ENCODE measurements around the gene GREM2.
A peak's percentile ranks its signal among the peaks of the same experiment; 100 is the strongest.

Gene GREM2

DNA sequence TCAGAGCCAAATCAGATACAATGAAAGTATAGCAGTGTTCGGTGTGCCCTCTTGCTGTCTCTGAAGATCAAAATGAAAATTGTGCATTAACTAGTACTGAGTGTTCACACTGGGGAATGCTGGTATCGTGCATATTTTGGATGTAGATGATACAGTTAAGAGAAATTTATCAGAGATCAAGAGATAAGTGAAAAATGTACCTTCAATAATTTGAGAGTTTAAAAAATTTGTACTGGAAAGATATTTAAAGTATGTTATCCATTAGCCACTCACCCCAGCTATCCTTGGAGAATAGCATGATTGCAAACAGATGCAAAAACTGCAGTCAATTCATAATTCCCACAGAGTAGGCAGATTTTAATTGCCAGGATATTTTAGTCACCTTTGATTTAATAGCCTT lies 56.4 kb downstream of the GREM2 start:
- no peak for DNase-seq

DNA sequence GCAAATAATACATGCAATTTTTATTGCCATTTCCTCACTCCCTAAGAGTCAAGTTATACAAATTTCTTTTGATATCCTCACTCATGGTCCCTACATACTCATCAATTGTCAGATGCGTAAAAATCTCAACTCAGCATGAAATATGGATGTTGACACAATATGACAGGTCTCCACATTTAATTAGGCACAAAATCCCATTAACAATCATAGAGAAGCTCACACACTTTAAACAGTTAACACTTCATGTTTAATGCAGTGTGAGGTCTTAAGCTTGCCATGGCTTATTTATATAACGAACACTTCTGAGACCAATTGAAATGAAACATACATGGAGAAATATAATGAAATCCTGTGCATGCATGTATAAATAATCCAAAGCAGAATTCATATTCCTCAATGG lies 58.6 kb downstream of the GREM2 start:
- no peak for DNase-seq

DNA sequence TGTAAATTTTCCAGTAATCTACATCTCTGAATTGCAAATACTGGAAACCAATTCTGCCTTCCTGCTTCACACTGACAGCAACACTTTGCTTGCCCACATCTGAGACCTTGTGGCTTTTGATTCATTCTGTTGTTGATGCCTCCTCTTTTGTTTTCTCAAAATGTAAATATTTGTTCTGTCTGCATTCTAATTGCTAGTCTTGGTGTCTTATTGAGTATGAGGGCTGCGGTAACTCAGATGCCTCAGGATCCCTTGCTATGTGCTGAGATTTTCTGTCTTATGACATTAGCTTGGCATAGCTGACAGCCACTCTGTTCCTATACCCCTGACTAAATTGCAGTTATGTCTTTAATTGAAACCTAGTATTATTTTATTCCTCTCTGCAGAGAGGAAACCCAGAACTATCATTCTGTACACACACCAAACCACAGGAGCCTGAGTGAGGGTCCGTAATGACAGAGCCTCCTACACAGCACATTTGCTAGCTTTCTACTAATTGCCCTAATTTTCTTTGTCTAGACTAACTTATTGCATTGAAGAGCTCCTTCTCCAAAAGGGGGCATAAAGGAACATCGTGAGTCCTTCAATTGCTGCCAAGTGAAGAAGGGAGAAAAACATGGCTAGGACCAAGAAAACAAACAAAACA lies 72.1 kb downstream of the GREM2 start:
- peak in 1 of 2 experiments; percentile 21 for DNase-seq

DNA sequence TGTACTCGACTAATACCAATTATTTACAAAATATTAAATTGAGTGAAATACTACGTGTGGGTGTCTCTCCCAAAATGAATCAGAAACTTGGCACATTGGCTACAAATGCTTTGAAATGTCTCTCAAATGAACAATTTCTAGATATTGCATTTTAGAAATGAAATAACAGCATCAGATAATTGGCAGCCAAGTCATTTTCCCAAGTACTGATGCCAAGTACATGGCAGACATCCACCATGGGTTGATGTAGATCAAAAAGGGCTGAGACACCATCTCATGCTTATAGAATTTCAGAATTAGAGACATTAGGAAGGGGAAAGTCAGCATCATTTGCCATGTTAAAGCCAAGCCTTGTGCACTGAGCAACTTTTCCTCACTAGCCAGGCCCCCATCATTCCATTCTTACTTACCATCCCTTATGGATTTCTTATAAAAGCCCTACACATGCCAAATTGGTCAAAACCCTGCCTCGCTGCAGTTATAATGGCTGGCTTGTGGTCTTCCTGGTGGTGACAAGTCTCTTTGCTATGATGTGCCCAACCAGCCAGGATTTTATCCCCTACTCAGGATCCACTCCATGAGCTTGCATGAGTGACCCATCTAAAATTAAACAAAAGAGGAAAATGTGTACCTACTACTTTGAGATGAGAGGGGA lies 73.1 kb downstream of the GREM2 start:
- no peak for DNase-seq

DNA sequence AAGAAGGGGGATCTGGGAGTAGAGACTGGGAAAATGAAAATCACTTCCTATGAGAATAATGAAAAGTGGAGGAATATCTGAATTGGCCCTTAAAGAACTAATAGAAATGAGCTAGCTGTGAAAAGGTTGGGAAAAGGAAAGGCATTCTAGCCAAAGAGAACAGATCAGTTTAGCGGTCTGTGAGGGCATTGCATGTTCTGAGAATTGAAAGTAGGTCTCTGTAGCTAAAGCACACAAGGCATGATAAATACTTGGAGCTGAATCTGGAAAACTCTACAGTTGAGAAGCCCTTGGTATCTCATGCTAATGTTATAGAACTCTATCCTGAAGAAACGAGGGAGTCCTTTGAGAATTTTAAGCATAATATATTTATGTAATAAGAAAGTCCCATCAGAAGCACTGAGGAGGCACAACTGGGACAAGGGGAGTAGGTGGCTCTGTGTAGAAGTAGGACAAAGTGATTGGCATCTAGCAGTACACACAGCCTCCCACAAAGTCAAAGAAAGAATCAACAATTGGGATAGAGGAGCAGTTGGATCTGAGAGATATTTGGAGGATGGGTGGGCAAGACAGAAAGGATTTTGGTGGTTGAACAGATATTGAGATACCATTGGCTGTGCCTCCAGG lies 78.7 kb downstream of the GREM2 start:
- no peak for DNase-seq

DNA sequence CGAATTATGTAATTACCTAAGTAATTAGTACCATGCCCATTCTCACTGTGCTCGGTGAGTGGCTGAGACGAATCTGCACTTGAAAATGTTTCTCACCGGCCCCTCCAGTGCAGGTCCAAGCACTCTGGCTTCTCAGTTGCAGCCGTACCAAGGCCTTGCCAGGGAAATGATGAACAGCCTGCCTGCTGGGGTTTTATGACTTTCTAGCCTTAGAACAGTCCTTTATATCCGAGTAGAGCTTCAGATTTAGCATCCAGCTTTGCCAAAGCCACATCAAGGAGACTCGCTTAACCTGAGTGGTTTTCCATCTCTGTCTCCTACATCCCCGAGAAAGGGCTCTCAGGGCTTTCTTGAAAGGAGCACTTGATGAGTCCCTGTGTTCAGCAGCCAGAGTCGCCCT lies 83.4 kb downstream of the GREM2 start:
- no peak for DNase-seq

DNA sequence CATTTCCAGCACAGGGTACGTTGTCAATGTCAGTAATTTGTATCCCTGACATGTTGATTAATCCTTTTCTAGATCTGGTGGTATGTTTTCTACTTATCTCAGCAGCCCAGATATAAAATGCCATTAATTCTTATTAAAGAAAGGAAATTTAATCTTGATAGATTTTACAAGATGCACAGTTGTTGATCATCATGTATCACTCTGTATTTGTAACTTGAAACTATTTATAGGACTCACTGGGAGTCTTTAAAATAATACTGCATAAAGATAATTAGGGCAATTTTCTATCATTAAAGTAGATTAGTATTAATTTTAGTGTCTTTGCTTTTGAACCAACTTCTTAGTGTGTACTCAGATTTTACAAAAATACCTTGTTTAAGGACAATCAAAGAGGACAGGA lies 84.9 kb downstream of the GREM2 start:
- DNase-seq, result no peak

DNA sequence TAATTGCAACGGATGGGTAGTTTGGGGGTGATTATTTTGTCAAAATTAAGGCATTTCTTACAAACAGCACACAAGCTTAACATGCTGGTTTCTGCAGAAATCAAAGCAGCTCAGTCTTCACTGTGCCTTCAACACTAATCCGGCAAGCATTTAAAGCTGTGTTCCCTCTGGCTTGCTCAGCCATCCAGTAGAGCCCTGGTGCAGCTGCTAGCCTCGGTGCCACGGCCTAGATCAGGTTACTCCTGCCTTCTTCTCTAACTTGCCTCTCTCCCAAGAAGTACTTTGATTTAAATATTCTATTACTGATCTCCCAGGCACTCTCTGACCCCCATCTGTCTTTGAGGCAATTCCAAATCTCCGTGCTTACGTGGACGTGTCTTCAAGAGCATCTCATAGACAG lies 85.6 kb downstream of the GREM2 start:
- DNase-seq, result peak in 1 of 2 experiments; percentile 18

DNA sequence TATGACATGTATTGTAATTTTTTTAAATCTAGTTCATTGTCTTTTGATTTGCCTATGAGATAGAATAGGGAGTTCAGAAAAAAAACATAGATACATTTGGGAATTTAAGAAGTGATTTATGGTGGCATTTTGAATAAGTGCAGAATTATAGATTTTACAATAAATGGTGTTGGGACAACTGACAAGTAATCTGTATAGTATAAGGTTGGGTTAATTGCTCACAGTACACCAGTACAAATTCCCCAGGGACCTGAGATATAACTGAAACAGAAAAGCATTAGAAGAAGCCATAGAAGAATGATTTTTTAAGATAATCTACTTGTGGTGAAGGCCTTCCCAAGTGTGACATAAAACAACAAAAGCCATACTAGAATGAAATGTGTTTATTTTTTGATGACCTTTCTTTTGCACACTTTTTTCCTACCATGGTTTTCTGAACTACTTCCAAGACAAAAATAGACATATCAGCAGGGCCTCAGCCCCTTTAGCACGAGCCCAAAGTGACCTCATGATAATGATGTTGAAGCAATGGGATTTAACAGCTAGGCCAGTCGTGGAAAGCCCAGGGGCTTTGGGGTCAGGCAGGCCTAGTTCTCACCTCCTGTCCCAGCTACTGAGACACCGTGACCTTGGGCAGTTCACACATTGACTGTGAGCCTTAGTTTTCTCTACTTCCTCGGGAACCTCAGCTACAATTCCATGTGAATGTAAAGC lies 87.4 kb downstream of the GREM2 start:
- no peak for DNase-seq

DNA sequence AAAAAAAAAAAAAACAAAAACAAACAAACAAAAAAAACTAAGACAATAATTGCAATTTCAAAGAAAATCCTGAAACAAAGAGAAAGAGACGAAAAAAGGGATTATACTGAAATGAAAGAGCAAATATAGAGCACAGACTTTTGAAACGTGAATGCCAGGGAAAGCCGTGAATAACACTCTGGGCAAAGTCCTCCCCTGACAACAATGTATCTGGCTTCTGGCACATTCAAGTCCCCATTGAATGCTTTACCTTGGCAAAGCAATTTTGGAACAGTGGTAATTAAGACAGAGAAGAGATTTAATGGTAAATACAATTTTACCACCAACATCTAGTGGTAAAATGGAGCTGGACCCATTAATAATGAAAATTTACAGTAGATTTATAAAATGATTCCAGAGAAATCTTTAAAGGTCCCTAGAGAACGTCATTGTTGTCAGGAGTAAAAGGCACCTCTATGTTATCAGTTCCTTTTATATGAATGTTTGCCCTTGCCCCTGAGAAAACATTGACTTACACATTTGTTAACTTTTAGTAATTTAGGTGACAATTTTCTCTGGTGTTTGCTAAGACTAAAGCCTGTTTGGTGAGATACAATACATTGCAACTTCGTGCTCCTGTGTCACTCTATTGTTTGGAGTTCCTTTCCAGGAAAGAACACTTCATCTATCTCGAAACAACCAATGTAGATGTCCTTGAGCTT lies 89.7 kb downstream of the GREM2 start:
- peak; percentile 53 to 90 for DNase-seq

DNA sequence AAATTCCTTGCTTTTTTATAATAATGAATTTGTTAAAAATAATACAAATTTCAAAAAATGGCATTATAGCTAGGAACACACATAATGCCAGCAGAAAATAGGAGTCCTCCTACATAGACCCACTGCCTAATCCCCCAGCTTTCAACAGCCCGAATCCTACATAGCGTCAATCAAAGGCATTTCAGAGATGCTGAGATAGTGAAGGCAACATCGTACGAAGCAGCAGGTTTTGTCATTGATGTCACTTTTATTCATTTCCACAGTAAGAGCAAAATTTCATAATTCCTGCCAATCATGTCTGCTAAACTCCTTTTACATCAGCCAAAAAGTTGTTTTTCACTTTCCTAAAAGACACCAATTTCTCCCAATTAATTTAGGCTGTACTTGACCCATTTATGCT lies 94.1 kb downstream of the GREM2 start:
- DNase-seq, result no peak

DNA sequence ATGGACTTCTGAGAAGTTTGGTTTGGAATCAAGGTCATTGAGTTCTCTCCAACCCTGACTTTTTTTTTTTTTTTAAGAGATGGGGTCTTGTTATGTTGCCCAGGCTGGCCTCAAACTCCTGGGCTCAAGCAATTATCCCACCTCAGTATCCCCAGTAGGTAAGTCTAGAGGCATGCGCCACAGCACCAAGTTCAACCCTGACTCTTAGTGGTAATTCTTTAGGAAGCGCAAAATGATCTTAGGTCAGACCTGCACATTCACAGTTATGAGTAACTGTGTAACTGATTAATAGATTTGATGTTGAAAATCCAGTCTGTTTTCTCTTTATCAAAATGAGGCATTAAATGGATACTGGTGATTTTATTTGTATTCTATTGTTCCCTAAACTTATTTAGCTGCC lies 95.9 kb downstream of the GREM2 start:
- DNase-seq, result no peak

DNA sequence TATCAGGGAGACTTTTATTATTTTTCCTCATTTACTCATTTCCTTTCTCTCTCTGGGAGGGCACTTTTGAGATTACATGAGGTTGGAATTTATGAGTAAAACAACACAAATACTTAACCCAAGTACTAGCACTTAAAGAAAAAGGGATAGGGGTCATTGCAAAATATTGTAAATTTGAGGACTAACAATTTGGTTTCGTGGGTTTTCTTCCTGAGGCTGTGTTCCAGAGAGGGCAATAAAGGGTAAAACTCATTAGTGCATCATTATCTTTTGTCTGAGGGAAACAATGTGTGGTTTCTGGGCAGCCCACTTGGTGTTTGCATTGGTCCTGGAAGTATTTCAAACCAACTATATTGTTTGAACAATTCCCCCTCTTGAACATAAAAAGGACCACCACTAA lies 96.5 kb downstream of the GREM2 start:
- no peak for DNase-seq

DNA sequence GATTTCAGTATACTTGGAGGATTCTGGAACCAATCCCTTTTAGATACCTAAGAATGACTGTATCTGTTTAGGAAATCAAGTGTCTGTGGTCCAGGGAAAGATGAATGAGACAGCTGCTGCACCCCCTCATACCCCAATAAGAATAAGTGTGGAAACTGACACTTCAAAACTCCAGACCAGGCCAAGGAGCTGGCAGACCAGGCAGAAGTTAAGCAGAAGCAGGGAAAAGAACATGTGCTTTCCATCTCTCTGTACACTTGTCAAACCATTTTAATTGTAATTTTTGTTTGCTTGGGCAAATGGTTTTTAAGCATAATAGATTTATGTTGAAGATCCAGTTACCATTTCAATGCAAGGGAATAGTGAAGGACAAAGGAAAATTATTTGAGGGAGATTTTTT lies 100.2 kb downstream of the GREM2 start:
- no peak for DNase-seq

DNA sequence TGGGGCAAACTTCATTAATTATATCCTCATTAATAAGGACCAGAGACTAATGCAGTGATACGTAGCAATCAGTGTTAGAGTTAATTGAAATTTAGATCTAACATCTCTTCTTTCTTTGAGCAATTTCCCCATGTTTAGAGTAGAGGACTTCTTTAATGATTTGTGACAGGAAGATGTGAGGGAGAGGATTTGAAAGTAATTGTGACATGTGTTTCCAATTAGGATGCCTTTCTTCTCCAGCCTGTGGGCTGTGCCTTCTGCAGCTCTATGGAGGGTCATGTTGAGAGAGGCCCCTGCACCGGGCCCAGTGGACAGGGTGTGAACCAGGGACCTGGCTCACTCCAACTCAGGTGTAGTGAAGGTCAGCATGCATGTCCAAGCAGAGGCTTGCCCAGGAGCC lies 103.0 kb downstream of the GREM2 start:
- no peak for DNase-seq

DNA sequence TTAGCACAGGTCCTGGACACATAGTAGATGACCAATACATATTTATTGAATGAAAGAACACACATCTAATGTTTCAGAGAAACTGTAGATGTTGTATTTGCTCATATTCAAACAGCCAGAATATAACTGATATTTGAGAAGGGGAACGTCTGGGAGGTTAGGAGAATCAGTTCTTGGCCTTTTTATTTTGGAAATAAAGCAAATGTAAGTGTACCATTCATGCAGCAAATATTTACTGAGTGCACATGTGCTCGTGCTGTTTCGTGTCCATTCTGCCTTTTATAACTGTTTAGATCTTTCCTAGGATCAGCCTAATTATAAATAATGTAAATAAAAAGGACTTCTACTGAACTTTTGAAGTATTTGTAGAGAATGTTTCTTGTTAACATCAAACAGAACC lies 103.8 kb downstream of the GREM2 start:
- no peak for DNase-seq

DNA sequence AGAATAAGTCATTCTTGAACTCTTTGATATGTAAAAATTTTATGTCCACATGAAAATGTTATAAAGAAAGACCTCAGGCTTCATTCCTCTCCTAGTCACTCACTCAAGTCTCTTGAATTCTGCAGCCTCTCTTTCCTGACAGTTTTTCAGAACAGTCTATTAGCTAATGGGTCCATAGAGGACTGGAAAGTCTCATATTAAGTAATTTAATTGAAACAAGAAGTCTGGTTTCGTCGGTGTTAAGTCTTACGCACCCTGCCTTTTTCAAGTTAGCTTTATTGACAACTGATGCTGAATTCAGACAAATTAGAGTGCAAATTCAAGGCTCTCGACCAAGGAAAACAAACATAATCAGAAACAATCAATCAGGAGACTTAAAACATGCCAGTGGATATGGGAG lies 105.8 kb downstream of the GREM2 start:
- no peak for DNase-seq

DNA sequence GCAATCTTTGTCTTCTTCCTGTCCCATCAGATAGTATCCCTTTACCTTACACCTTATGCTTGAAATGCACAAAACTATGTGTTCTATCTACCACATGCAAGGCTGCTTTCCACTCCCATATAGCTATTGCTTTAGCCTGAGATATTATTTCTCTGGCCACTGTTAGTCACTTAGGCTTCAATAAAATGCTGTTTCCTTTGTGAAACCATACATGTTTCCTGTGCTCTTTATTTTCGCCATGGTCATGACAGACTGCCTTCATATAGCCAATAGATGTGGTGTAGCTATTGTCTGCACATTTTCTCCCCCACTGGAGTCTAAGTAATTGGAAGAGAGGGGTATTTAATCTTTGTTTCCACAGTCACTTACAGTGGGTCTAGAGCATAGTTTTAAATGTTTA lies 108.4 kb downstream of the GREM2 start:
- DNase-seq, result no peak

DNA sequence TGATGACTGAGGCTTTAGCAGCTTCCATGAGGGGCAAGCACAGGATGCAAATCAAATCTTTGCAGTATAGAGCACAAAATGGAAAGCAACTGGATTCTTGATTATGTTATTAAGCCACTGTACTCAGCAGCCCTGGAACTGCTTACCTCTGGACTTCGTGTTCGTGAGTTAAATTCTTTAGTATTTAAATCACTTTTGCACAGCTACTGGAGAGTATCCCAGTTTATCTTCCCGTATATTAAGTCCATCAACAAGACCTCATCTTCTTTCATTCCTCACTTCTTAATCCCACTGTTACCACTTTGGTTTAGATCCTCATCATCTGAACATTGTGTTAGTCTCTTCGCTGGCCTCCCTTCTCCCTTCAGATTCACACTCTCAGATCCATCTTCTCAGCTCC lies 108.9 kb downstream of the GREM2 start:
- no peak for DNase-seq

DNA sequence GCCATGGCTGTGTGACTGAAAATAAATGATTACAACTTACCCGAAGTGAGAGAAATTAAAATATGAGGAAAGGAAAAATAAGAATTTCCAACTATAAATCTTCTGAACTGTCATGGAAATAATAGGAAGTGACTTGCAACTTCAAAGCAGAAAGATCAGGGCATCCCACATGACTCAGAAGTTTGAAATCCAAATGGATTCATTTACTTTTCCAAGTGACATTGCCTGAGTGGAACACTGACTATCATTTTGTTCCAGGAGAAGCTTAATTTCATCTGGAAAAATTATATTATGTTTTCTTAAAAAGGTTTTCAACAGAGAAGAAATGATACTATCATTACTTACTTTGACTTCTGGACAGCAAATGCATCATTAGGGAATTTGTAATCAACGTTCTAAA lies 110.8 kb downstream of the GREM2 start:
- DNase-seq, result no peak

DNA sequence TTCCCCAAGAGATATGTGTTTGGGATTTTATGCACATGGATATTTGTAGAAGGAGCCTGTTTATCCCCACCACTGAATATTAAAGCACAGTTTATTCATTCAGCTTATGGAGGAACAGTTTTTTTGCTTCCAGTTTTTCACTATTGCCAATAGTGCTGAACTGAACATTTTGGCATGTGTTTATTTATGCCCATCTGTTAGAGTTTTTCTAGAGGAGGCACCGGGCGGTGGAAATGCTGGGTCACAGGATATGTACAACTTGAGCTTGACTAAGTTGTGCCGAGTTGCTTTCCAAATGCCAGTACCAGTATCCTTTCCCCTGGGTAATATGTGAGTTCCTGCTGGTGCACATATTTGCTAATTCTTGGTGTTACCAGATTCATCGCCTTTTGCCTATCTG lies 111.3 kb downstream of the GREM2 start:
- DNase-seq, result no peak

DNA sequence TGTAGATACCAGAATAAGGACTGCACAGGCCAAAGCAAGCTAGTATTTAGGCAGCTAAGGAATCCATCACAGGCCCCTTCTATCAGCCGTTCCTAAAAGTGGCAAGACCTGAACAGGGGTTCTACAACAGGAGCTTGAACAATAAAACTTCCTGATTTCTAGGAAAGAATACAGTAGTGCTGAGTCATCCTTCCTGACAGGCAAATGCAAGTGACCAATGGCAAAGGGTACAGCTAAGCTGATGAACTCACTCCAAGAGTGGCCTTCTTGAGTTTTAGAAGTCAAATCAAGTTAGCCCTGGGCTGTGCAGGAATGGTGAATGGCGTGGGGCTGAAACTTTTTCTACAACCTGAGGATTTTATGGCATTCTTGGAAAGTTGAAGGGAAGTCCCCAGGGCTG lies 112.9 kb downstream of the GREM2 start:
- no peak for DNase-seq

DNA sequence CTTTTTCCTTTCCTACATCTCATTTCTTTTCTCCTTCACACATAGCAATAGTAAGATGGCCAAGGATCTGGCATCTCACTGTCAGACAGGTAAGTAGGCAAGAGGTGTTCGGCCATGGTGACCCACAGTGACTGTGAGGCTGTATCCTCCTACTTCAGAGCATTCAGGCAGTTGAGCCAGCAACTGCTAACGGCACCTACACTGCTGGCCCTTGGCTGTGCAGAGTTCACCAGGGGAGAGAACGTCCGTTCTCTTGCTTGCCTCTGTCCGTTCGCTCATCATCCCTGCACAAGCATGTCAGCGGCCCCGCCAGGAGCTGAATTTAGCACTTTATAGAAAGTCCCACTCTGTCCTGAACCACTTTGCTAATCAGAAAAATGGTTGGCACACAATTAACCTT lies 113.6 kb downstream of the GREM2 start:
- no peak for DNase-seq

Measured in NCI-H2081 (cell line).